Subcutaneous adipose tissue (tissue), 4 donors: Measurements from ENCODE around the gene FAM83F. TPM values are rescaled to one million over a fixed set of nuclear protein-coding genes. Genes with fewer than 3 reads are reported as not detected.

ENCODE experiments used
- total RNA-seq, 4 donors: library from RNA; depleted of rRNA; stranded (reverse); fragments of >200 nt; gene quantifications; one replicate each; pipeline ENCODE4 v1.1.0, GENCODE V29; 2016
- TF ChIP-seq, protein P1 (sequence below): fragments of 450-650 bp; IDR thresholded peaks from one replicate; pipeline ENCODE4 v1.5.1; 2016; ENCODE audit warnings: low read depth, mild to moderate bottlenecking, control low read depth, antibody characterized with exemption, moderate library complexity

The FAM83F gene
- total RNA-seq, 4 donors from 2014 or later: 0.17 to 6.8 (median 3.0) TPM

GRCh38 chr22:39953101-39953500 is 41.7 kb upstream of the FAM83F start:
- TF ChIP-seq, protein P1, sequence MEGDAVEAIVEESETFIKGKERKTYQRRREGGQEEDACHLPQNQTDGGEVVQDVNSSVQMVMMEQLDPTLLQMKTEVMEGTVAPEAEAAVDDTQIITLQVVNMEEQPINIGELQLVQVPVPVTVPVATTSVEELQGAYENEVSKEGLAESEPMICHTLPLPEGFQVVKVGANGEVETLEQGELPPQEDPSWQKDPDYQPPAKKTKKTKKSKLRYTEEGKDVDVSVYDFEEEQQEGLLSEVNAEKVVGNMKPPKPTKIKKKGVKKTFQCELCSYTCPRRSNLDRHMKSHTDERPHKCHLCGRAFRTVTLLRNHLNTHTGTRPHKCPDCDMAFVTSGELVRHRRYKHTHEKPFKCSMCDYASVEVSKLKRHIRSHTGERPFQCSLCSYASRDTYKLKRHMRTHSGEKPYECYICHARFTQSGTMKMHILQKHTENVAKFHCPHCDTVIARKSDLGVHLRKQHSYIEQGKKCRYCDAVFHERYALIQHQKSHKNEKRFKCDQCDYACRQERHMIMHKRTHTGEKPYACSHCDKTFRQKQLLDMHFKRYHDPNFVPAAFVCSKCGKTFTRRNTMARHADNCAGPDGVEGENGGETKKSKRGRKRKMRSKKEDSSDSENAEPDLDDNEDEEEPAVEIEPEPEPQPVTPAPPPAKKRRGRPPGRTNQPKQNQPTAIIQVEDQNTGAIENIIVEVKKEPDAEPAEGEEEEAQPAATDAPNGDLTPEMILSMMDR: no peak

DNA sequence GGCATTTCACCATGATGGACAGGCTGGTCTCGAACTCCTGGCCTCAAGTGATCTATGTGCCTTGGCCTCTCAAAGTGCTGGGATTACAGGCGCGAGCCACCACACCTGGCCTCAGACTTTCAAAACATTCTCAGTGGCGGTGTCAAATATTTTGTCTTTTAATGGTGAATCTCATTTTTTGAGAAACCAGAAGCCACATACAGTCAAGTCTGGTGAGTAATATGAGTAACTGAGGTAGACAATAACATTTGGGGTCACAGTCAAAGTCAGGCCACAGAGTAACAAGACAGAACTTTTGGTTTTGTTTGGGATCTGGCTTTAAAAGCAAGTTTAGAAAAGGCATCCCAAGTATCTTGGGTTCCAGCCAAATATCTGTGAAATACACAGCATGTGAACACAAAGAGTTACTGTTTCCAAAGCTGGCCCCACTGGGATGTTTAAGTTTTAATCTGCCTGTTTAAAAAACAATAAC is 40.1 kb upstream of the FAM83F start:
- TF ChIP-seq, protein P1: no peak

DNA sequence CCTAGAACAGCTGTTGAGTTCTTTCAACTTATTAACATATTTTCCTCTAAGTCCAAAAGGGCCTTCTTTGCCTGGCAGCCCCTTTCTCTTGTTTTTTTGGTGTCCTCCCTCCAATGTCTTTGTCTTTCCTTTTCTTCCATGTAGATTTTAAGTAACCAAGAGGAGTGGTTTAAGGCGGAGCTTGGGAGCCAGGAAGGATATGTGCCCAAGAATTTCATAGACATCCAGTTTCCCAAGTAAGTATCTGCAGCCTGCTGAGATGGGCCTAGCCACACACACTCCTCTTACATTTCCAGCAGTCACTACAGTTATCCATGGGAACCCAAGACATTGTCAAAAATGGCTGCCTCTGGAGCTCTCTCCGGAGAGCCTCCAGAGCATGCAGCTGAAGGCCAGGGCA is 39.1 kb upstream of the FAM83F start:
- TF ChIP-seq, protein P1: no peak

- TF ChIP-seq, protein P1: no peak
These were observed 37.7 kb upstream of the FAM83F start for GRCh38 chr22:39956932-39957664.

GRCh38 chr22:39958009-39958711 is 36.6 kb upstream of the FAM83F start:
- TF ChIP-seq, protein P1: no peak

- TF ChIP-seq, protein P1: no peak
These were observed 35.7 kb upstream of the FAM83F start for GRCh38 chr22:39958949-39959639.
